SK-N-SH (cell line): ENCODE data around the gene YJEFN3. TPM values are rescaled to one million over a fixed set of nuclear protein-coding genes. Genes with fewer than 3 reads are reported as not detected.

Experiments used
- CTCF ChIA-PET: fragments of 300-600, 350-600 bp; formaldehyde crosslinking; extraction: SDS; loops from one replicate; lab custom pipeline; 2021; lab: Yijun Ruan, JAX
- POLR2A ChIA-PET: fragments of 350-600 bp; sonication (Branson Sonifier 250); formaldehyde crosslinking; extraction: SDS; loops from one replicate; lab custom pipeline; 2020; ENCODE audit warnings: antibody characterized with exemption, inconsistent platforms; lab: Yijun Ruan, JAX
- DNase-seq: peaks from one replicate; pipeline ENCODE4 v3.0.0; 2012
- H2AFZ ChIP-seq: fragments of 200-600 bp; sonication (generic); 2 replicates; pipeline ENCODE4 v1.8.1; 2016; ENCODE audit warnings: antibody characterized with exemption, mild to moderate bottlenecking, low read depth
- H3F3A ChIP-seq: fragments of 200-600 bp; sonication (generic); replicated peaks from 2 replicates; pipeline ENCODE3; 2016; ENCODE audit warnings: antibody characterized with exemption, mild to moderate bottlenecking; ENCODE audit not compliant: insufficient read depth
- H3K27ac ChIP-seq, 2 experiments: fragments of 200-500 bp in 1 of 2; fragments of 200-600 bp in 1 of 2; sonication (Bioruptor generic) in 1 of 2; sonication (generic), shearing (Covaris generic) in 1 of 2; 2 replicates each; pipeline versions ENCODE4 v1.5.1 to v1.6.1; 2014 to 2016; ENCODE audit warnings: low read depth in 2 of 2, inconsistent platforms in 1 of 2, low read length in 1 of 2, mild to moderate bottlenecking in 1 of 2, mixed read lengths in 1 of 2
- H3K27me3 ChIP-seq: fragments of 200-600 bp; sonication (generic), shearing (Covaris generic); 2 replicates; pipeline ENCODE4 v1.6.1; 2016; ENCODE audit warnings: mixed run types; ENCODE audit not compliant: insufficient read depth
- H3K36me3 ChIP-seq, 2 experiments: fragments of 200-500 bp in 1 of 2; fragments of 200-600 bp in 1 of 2; sonication (Bioruptor generic) in 1 of 2; sonication (generic) in 1 of 2; replicated peaks in 1 of 2; 2 replicates each; pipeline versions ENCODE3 to v1.5.1; 2014 to 2016; ENCODE audit warnings: low read length in 1 of 2, mild to moderate bottlenecking in 1 of 2; ENCODE audit not compliant: insufficient read depth in 2 of 2, control insufficient read depth in 1 of 2
- H3K4me1 ChIP-seq, 2 experiments: fragments of 200-500 bp in 1 of 2; fragments of 200-600 bp in 1 of 2; sonication (Bioruptor generic) in 1 of 2; sonication (generic), shearing (Covaris generic) in 1 of 2; 2 replicates each; pipeline versions ENCODE4 v1.5.1 to v1.6.1; 2014 to 2016; ENCODE audit warnings: low read depth in 1 of 2, low read length in 1 of 2, mixed run types in 1 of 2; ENCODE audit not compliant: insufficient read depth in 2 of 2, control insufficient read depth in 1 of 2
- H3K4me2 ChIP-seq: fragments of 200-600 bp; sonication (generic), shearing (Covaris generic); 2 replicates; pipeline ENCODE4 v1.6.1; 2017; ENCODE audit warnings: mixed run types
- H3K4me3 ChIP-seq, 2 experiments: fragments of 200-500 bp in 1 of 2; fragments of 200-600 bp in 1 of 2; sonication (Bioruptor generic) in 1 of 2; sonication (generic), shearing (Covaris generic) in 1 of 2; 2 replicates each; pipeline versions ENCODE4 v1.5.1 to v1.8.1; 2014 to 2016; ENCODE audit warnings: low read depth in 2 of 2, inconsistent platforms in 1 of 2, low read length in 1 of 2, mild to moderate bottlenecking in 1 of 2, mixed read lengths in 1 of 2, moderate library complexity in 1 of 2
- H3K79me2 ChIP-seq: fragments of 200-600 bp; sonication (generic); 2 replicates; pipeline ENCODE4 v1.8.1; 2017; ENCODE audit warnings: mild to moderate bottlenecking; ENCODE audit not compliant: insufficient read depth
- H3K9ac ChIP-seq: fragments of 200-600 bp; sonication (generic); 2 replicates; pipeline ENCODE4 v1.6.1; 2017; ENCODE audit warnings: mixed run types
- H3K9me2 ChIP-seq: fragments of 200-600 bp; sonication (generic); 2 replicates; pipeline ENCODE4 v1.6.1; 2017; ENCODE audit warnings: mixed run types
- H3K9me3 ChIP-seq: fragments of 200-600 bp; sonication (generic); 2 replicates; pipeline ENCODE4 v1.6.1; 2017; ENCODE audit warnings: mixed run types, mild to moderate bottlenecking, moderate library complexity
- H4K20me1 ChIP-seq: fragments of 200-600 bp; sonication (generic); 2 replicates; pipeline ENCODE4 v1.6.1; 2017; ENCODE audit warnings: mild to moderate bottlenecking, mixed run types; ENCODE audit not compliant: insufficient read depth
- CHD2 ChIP-seq: fragments of 150-350 bp; IDR thresholded peaks from 2 replicates; pipeline ENCODE4 v1.6.1; 2018; ENCODE audit warnings: low read length; ENCODE audit not compliant: partially characterized antibody
- ELF1 ChIP-seq: IDR thresholded peaks from 2 replicates; pipeline ENCODE4 v1.4.0; 2012
- EP300 ChIP-seq, 2 experiments: IDR thresholded peaks; 2 replicates each; pipeline versions ENCODE4 v1.4.0 to v1.6.1; 2012; ENCODE audit warnings: borderline replicate concordance in 1 of 2, low read depth in 1 of 2, low read length in 1 of 2
- GATA2 ChIP-seq: sonication (generic); formaldehyde crosslinking; IDR thresholded peaks from 2 replicates; pipeline ENCODE4 v1.5.0; 2020; ENCODE audit warnings: mild to moderate bottlenecking, missing genetic modification reagents
- MXI1 ChIP-seq: IDR thresholded peaks from 2 replicates; pipeline ENCODE4 v1.6.1; 2012; ENCODE audit warnings: mild to moderate bottlenecking, low read depth, low read length, improper control_type of control experiment
- POLR2AphosphoS5 ChIP-seq: IDR thresholded peaks from 2 replicates; pipeline ENCODE4 v1.6.1; 2012; ENCODE audit warnings: low read depth, low read length
- RAD21 ChIP-seq: IDR thresholded peaks from 2 replicates; pipeline ENCODE4 v1.6.1; 2012; ENCODE audit warnings: mild to moderate bottlenecking, low read length
- TCF12 ChIP-seq: IDR thresholded peaks from 2 replicates; pipeline ENCODE4 v1.4.0; 2012
- TEAD4 ChIP-seq: IDR thresholded peaks from 2 replicates; pipeline ENCODE4 v1.4.0; 2012; ENCODE audit warnings: mild to moderate bottlenecking, borderline replicate concordance; ENCODE audit not compliant: insufficient read depth
- USF1 ChIP-seq: IDR thresholded peaks from 2 replicates; pipeline ENCODE4 v1.4.0; 2012; ENCODE audit warnings: low read depth, borderline replicate concordance
- YY1 ChIP-seq: IDR thresholded peaks from 2 replicates; pipeline ENCODE4 v1.4.0; 2012; ENCODE audit warnings: low read depth, mild to moderate bottlenecking
- ZBTB33 ChIP-seq: IDR thresholded peaks from 2 replicates; pipeline ENCODE4 v1.4.0; 2012; ENCODE audit warnings: low read depth, borderline replicate concordance
- WGBS: methylation state at CpG from one replicate; pipeline ENCODE4 v1.1.6; 2017; ENCODE audit warnings: low lambda C conversion rate; 5-methylcytosine and 5-hydroxymethylcytosine counted together
- polyA plus RNA-seq, 3 experiments: library from polyadenylated mRNA; depleted of rRNA; stranded (reverse); fragments of >200 nt; gene quantifications; 2 replicates each; pipeline ENCODE4 v1.2.3, GENCODE V29; 2012
- TF ChIP-seq, protein P1 (sequence below): fragments of 200-600 bp; sonication (generic); IDR thresholded peaks from 2 replicates; pipeline ENCODE4 v1.6.1; 2017; ENCODE audit warnings: antibody characterized with exemption, mild to moderate bottlenecking, moderate library complexity

YJEFN3 gene
- polyA plus RNA-seq, 1 of the 3 experiments (the other 2 are of a cell fraction): 7.2 TPM

DNA sequence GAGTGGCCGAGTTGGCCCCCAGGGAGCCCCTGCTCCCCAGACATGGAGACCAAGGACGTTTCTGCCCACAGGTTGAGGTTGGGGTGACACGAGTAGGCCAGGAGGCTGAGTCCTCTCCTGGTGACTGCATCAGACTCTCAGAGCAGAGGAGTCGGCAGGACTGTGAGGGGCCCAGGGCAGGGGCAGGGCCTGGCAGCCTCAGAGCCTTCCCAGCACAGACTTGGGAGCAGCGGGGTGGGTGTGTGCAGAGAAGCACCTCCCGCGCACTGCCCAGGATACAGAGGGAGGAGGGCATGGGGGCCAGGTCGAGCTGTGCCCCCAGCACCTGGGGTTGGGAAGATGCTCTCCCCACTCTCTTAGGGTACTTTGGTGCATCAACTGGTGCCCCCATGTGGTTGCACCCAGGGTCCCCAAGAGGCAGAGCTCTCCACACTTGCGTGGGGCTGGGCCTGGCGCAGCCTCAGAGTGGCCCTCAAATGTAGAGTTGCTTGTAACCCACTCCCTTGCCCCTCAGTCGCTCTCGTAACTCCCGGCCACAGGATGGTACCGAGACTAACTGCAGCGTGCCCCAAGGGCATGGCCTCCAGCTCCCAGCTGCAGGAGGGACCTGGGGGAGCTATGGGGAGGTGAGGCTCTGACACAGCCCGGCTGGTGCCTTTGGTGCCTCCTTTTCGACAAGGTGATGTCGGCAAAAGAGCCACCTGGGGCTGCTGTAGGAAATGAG lies 29.3 kb upstream of the YJEFN3 start (continued):
- TF ChIP-seq ZBTB33 (no peak), YY1 (no peak)
- TF ChIP-seq, all 33 proteins: peak for 0

DNA sequence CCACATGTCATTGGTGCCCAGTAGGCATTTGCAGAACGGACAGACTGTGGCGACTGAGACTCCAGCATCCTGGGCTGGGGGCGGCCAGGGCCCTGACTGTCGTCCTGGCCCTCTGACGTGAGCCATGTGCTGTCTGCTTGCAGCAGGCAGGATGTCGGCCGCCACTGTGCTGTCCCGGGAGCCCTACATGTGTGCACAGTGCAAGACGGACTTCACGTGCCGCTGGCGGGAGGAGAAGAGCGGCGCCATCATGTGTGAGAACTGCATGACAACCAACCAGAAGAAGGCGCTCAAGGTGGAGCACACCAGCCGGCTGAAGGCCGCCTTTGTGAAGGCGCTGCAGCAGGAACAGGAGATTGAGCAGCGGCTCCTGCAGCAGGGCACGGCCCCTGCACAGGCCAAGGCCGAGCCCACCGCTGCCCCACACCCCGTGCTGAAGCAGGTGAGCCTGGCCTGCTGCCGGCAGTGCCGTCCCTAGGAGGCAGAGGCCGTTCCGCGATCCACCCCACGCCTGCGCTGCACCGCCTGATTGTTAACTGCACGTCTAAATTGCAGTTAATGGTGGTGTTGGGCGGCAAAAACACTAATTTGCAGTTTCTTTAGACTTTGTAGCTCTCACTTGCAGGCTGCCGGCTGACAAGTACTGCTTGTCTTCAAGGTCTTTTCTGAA lies 27.6 kb upstream of the YJEFN3 start:
- H3K4me2 ChIP-seq: no peak overlapping the region
- no peaks in the 10 kb centered on the region for H3F3A ChIP-seq
- peaks cover 4 to 68% of the 10 kb centered on the region in 2 experiments for H3K36me3 ChIP-seq
- H3K4me3 ChIP-seq: no peak overlapping the region
- CTCF ChIA-PET: interaction anchor here (1.0 kb wide), 1 partner anchor 12 kb away, joined by 4 read pairs; no protein-coding TSS in a partner anchor
- POLR2A ChIA-PET: no interaction called here
- no peaks in the 10 kb centered on the region for H4K20me1 ChIP-seq
- WGBS: 94% methylated on average over 20 of the region's 34 CpGs
- H3K9me3 ChIP-seq: no peaks in the 10 kb centered on the region
- H3K27ac ChIP-seq: no peak overlapping the region
- DNase-seq: no peak
- no peak overlapping the region for H3K9ac ChIP-seq
- H3K9me2 ChIP-seq: no peaks in the 10 kb centered on the region
- H3K27me3 ChIP-seq: no peaks in the 10 kb centered on the region
- no peaks in the 10 kb centered on the region for H3K4me1 ChIP-seq
- no peaks in the 10 kb centered on the region for H3K79me2 ChIP-seq
- no peak overlapping the region for H2AFZ ChIP-seq
- TF ChIP-seq ZBTB33 (no peak), GATA2 (CRISPR knock-in tag) (no peak), RAD21 (no peak), EP300 (IDR thresholded peaks at IDR 0.05; ENCODE audit: borderline replicate concordance in 1 of 2, low read depth in 1 of 2, low read length in 1 of 2) (no peak), ELF1 (no peak), POLR2AphosphoS5 (no peak), TCF12 (no peak), CHD2 (no peak)
- TF ChIP-seq, all 33 proteins: peak for 0

DNA sequence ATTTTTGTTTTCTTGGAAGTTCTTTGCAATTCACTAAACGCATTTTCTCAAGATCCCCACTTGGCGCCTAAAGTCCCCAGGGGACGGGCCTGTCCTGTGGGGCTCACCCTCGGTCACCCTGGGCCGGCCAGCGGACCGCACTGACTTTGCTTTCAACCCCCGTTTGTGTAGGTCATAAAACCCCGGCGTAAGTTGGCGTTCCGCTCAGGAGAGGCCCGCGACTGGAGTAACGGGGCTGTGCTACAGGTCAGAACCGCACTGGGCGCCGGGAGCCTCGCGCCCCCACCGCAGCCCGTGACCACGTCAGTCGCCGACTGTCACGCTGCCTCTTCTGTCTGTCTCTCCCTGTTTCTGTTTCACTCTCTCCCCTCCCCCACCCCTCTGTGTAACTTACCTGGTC lies 26.9 kb upstream of the YJEFN3 start:
- H3K9ac ChIP-seq: no peak overlapping the region
- H3K4me2 ChIP-seq: no peak overlapping the region
- H3K27me3 ChIP-seq: no peaks in the 10 kb centered on the region
- peaks cover 6 to 67% of the 10 kb centered on the region in 2 experiments for H3K36me3 ChIP-seq
- H3K9me2 ChIP-seq: no peaks in the 10 kb centered on the region
- H3K27ac ChIP-seq: no peak overlapping the region
- H4K20me1 ChIP-seq: no peaks in the 10 kb centered on the region
- no peak for DNase-seq
- POLR2A ChIA-PET: no interaction called here
- no peak overlapping the region for H3K4me3 ChIP-seq
- no peaks in the 10 kb centered on the region for H3F3A ChIP-seq
- no peaks in the 10 kb centered on the region for H3K9me3 ChIP-seq
- CTCF ChIA-PET: interaction anchor here (1.0 kb wide), 1 partner anchor 12 kb away, joined by 4 read pairs; no protein-coding TSS in a partner anchor
- H3K79me2 ChIP-seq: no peaks in the 10 kb centered on the region
- WGBS: 97% methylated on average over 26 of the region's 26 CpGs
- H3K4me1 ChIP-seq: no peaks in the 10 kb centered on the region
- H2AFZ ChIP-seq: no peak overlapping the region
- no peak for TF ChIP-seq EP300 (IDR thresholded peaks at IDR 0.05; ENCODE audit: borderline replicate concordance in 1 of 2, low read depth in 1 of 2, low read length in 1 of 2)
- TF ChIP-seq CHD2: no peak
- TF ChIP-seq YY1: no peak
- no peak for TF ChIP-seq ZBTB33
- no peak for TF ChIP-seq USF1
- TF ChIP-seq MXI1: no peak
- TF ChIP-seq, protein P1, sequence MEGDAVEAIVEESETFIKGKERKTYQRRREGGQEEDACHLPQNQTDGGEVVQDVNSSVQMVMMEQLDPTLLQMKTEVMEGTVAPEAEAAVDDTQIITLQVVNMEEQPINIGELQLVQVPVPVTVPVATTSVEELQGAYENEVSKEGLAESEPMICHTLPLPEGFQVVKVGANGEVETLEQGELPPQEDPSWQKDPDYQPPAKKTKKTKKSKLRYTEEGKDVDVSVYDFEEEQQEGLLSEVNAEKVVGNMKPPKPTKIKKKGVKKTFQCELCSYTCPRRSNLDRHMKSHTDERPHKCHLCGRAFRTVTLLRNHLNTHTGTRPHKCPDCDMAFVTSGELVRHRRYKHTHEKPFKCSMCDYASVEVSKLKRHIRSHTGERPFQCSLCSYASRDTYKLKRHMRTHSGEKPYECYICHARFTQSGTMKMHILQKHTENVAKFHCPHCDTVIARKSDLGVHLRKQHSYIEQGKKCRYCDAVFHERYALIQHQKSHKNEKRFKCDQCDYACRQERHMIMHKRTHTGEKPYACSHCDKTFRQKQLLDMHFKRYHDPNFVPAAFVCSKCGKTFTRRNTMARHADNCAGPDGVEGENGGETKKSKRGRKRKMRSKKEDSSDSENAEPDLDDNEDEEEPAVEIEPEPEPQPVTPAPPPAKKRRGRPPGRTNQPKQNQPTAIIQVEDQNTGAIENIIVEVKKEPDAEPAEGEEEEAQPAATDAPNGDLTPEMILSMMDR: no peak
- TF ChIP-seq TEAD4: no peak
- TF ChIP-seq GATA2 (CRISPR knock-in tag): no peak
